Measurements from ENCODE around the gene MAP3K12.
"Not testable (repeated sequence)": the region's sequence is repeated elsewhere in the genome, so short reads cannot be mapped to it uniquely, and the experiment has no call there.

MAP3K12 gene

DNA sequence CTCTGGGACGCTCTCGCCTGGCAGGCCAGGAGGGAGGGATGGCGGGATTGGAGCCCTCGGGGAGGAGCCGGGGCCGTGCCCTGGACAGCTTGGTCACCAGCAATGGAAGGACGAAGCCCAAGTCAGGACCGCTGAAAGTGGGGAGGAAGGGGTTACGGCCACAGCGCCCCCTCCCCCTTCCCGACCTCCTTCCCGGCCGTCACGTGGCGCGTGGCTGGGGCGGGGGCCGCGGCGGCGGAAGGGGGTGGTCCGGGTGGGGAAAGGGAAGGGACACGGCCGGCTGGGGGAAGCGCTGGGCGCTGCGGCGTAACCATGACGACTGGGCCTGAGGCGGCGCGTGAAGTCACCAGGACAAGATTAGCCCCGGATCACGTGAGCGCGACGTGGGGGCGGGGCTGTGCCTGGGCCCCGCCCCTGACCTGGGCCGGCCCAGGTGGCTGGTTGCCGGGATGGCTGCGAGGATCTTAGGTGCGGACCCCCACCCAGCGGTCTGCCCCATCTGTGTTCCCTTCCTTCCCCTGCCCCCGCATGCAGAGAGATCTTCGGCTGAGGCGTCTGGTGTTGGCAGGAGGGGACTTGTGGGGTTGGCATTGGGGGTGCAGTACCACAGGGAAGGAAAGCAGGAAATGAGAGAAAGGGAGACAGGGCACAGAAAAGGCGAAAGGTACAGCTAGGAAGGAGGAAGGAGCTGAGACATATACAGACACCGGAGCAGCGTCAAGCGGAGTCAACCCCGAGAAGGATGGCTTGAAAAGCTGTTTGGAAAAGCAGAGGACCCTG is 6.2 kb downstream of the MAP3K12 start:
- peak; percentile 78 for DNase-seq (ENCODE audit: low read depth)

DNA sequence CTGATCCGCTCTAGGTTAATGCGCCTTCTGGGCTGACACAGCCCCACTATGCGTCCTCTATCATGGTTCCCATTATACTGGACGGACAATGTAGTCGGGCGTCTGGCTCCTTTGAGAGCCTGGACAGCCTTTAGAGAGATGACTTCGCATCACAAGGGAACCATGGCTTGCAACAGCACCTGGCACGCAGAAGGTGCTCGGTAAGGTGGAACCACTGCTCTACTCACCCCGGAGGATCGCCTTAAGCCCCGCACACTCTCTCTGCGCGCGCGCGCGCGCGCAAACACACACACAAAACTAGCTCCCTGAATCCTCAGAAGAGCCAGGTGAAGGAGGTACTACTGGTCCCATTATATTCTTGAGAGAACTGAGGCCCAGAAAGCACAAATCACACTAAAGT is 7.1 kb downstream of the MAP3K12 start:
- DNase-seq (ENCODE audit: low read depth), result no peak

- DNase-seq (ENCODE audit: low read depth), result no peak
Observed at GRCh38 chr12:53489242-53489864, 9.9 kb downstream of the MAP3K12 start.

GRCh38 chr12:53486736-53487487 is 12.3 kb downstream of the MAP3K12 start:
- no peak for DNase-seq (ENCODE audit: low read depth)

- DNase-seq (ENCODE audit: low read depth), result no peak
Observed at GRCh38 chr12:53485955-53486735, 13.1 kb downstream of the MAP3K12 start.

GRCh38 chr12:53484686-53485575 is 14.3 kb downstream of the MAP3K12 start:
- no peak for DNase-seq (ENCODE audit: low read depth)

DNA sequence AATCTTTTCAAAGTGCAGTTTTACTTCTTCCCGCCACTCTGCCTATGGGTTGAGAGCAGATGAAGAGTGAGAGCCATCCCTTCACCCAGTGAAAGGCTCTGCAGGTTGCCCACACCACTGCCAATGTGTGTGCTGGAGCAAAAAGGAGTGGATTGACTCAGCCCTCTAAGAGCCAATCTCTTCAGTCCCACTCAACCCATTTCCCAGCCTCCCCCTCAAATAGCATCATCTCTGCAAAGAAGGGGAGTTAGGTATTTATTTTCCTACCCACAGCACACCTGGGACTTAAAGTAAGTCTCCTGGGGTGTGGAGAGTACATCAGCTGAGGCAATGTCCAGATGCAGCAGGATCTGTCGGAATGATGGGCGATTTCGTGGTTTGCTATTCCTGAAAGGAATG is 15.3 kb downstream of the MAP3K12 start:
- no peak for DNase-seq (ENCODE audit: low read depth)

GRCh38 chr12:53483225-53483978 is 15.9 kb downstream of the MAP3K12 start:
- DNase-seq (ENCODE audit: low read depth), result no peak

DNA sequence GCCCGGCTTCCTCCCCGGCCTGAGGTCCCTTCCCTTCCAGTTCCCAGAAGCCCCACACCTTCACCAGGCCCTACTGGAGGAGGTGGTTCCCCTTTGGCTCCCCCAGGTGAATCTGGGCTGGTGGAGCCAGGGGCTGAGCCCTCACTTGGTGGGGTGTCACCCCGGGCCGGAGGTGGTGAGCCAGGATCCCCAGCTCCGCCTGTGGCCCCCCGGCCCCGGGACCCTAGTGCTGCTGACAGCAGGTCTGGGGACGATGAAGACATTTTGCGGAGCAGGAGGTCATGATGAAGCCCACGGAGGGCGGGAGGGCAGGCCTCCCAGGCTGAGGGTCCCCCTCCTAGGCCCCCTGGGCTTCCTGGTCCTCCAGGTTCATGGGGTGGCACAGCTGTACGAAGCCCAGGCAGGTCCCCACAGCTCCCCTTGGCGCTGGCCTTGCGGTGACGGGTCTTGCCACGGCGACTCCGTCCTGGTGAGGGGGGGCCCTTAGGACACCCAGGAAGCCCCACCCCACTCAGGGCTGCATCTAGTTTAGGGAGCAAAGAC is 16.6 kb downstream of the MAP3K12 start:
- no peak for DNase-seq (ENCODE audit: low read depth)

DNA sequence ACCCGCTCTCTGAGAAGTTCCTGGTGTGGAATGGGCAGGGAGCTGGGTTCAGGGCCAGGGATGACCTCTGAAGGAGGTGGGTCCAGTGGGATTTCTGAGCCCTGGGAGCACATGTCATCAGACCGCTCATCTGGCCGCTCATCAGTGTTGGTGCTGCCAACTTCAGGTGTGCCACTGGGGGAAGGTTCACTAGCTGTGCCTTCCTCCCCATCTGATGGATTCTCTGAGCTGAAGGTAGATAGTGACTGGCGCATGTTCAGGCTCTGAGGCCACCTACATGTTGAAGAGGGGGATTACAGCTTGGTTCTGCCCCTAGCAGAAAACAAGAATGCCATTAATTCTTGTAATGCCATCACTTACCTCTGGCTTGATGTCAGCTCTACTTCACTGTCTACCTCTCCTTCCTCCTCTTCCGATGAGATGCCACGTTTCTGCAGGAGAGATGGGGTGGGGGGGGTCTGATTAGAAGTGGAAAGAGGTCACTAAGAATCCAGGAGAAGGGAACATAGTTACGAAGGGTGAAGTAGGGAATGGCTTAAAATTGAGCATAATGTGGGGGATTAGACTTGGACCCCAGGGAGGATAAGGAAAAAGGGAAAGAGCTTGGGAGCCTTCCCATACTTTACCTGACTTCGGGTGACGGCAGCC is 17.2 kb downstream of the MAP3K12 start:
- DNase-seq (ENCODE audit: low read depth), result no peak

- DNase-seq (ENCODE audit: low read depth), result not testable (repeated sequence)
Observed at GRCh38 chr12:53481458-53481857, 17.8 kb downstream of the MAP3K12 start.

DNA sequence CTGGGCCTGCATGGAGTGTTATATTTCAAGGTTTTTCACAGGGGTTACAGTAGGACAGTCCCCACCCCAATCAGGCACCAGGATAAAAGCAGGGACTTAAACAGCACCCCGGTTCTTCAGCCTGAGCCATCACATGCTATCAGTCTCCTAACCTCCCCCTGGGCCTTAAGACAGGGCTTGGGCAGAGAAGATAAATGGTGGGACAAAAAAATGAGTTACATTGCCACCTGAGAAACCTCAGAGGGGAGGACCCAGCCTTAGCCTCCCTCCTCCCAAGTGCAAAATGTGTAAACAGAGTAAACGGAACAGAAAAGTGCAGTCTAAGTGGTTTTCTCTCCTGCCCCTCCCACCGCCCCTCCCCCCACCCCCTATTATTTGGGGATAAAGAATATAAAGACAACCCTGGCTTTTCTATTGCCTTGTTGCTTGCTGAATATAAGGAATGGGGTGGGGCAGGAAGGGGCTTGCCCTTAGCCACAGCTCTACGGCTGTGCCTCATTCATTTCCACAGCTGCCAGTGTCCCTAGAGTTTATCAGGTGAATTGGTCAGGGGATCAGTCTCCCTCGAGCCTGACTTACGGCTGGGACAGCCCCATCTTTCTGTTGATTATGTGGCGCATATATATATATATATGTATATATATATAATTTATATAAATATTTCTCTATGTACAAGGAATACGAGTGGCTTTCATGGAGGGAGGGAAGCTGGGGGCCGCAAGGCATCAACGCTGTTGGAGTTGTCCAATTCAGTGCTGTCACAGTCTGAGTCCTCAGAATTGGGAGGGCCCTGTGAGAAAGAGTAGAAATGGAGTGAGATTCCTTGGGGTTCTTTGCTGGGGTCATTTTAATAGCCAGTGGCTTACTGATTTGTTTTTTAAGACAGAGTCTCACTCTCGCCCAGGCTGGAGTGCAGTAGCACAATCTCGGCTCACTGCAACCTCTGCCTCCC is 18.5 kb downstream of the MAP3K12 start:
- no peak for DNase-seq (ENCODE audit: low read depth)

DNA sequence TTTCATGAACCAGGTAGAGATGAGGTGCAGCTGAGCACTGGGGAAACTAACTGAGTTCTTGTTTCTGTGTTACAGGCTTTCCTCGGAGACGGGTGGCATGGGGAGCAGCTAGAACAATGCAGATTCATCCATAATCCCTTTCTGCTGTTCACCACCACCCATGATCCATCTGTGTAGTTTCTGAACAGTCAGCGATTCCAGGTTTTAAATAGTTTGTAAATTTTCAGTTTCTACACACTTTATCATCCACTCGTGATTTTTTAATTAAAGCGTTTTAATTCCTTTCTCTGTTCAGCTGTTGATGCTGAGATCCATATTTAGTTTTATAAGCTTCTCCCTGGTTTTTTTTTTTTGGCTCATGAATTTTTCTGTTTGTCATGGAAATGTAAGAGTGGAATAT is 19.9 kb downstream of the MAP3K12 start:
- no peak for DNase-seq (ENCODE audit: low read depth)

DNA sequence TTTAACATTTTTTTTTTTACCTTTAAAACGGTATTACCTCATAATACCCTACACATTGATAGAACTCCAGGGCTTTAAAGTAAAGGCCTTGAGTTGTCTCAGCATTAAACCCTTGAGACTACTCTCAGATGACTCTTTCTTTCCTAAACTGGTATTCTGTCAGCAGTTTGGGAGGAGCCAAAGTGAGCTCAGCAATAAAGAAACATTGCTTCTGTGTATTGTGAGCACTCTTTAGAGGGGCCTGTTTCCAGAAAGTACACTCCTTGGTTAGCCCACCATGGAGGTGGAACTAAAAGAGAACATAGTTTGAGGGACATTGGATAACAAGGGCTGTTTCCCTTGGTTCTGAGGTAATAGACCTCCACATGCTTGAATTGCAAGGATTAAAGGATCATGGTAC is 20.4 kb downstream of the MAP3K12 start:
- DNase-seq (ENCODE audit: low read depth), result no peak

DNA sequence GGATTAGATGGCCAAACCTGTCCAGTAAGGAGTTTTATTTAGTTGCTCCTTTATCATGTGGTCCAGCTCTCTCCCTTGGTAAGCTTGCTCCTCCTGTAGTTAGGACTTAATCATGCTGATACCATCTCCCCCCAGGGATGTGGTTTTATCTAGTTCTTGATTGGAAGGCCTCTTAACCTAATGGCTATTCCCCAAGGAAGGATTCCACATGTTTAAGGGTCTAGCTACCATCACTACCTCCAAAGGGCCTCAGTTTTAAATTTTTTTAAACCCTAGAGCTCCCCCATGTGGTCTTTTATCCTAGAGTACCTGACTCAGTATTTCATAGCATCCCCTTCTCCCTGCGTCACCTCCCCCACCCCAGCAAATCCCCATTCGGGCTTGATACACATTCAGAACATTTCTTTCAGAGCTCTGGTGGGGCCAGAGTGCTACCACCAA is 22.5 kb downstream of the MAP3K12 start:
- DNase-seq (ENCODE audit: low read depth), result no peak

GRCh38 chr12:53474819-53475218 is 24.4 kb downstream of the MAP3K12 start:
- no peak for DNase-seq (ENCODE audit: low read depth)

GRCh38 chr12:53474077-53474476 is 25.2 kb downstream of the MAP3K12 start:
- DNase-seq (ENCODE audit: low read depth), result no peak

DNA sequence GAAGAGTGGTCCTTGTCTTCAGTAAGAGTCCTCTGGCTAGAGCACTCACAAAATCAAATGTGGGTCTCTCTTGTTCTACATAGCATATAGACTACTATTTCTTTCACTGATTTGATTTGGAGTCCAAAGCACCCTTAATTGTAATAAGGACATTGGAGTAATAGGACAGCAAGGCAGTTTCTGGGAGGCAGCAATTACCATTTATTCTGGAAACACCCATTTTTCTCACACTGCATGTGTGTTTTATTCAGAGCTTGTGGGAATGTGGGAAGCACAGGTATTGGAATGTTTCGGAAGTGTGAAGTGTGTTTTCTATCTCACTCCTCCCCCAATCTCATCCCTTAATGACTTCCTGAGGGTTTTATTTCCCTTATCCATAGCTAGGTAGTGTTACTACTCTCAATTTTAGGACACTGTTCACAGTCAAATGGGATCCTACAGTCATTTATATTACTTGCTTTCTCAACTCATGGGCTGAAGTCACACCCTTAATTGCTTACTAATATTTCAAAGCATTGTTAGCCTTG is 27.1 kb downstream of the MAP3K12 start:
- no peak for DNase-seq (ENCODE audit: low read depth)
